ENCODE results near the gene SYNPO. TPM values are rescaled to one million over a fixed set of nuclear protein-coding genes. Genes with fewer than 3 reads are reported as not detected.

The SYNPO gene
- total RNA-seq, 1 experiment from 2014 or later: 4.5 TPM

DNA sequence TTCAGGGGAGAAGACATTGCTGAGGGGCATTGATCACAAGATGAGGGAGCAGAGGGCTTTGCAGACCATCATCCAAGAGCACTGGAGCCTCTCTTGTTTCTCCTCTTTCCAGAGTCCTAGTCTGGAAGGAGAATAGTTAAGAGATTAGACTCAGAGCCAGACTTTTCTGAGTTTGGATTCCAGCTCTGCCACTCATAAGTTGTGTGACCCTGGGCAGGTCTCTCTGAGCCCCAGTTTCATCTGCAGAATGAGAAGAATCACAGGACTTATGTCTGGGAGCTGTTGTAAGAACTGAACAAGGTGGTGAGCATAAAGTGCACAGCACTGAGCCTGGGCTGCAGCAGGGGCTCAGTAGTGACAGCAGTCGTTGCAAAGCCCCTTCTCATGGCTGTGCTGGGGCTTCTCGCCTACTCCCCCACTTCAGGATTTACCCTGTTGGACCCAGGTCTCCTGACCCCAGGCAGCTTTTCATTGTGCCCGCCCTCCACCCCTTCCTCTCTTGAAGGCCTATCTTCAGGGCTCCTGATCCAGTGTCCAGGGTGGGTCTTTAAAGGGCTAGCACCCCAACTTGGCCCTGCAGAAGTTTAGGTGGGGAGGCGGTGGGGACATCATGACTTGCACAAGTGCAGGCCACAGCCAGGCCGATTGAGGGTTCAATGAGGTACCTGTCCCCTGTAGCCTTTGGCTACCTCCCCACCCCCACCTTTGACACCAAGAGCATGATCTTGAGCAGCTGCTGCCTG, 1.5 kb downstream of the SYNPO start:
- DNase-seq (ENCODE audit: low read depth): peak; percentile 37

DNA sequence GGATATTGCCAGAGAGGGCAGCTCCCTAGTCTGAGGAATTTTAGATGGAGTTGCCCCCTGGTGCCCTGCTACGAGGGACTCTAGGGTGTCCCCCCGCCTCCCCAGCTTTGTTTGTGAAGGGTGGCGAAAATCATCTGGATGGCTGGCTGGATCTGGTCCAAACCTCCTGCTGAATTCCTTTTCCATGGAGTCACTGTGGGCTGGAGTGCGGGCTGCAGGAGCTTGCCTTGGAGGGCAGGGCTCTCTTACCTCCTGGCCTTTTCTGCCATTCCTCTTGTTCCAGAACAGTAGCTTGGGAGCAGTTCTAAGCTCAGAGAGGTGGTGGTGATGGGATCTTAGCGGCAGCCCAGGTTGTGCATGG, 2.1 kb downstream of the SYNPO start:
- DNase-seq (ENCODE audit: low read depth): peak; percentile 95

DNA sequence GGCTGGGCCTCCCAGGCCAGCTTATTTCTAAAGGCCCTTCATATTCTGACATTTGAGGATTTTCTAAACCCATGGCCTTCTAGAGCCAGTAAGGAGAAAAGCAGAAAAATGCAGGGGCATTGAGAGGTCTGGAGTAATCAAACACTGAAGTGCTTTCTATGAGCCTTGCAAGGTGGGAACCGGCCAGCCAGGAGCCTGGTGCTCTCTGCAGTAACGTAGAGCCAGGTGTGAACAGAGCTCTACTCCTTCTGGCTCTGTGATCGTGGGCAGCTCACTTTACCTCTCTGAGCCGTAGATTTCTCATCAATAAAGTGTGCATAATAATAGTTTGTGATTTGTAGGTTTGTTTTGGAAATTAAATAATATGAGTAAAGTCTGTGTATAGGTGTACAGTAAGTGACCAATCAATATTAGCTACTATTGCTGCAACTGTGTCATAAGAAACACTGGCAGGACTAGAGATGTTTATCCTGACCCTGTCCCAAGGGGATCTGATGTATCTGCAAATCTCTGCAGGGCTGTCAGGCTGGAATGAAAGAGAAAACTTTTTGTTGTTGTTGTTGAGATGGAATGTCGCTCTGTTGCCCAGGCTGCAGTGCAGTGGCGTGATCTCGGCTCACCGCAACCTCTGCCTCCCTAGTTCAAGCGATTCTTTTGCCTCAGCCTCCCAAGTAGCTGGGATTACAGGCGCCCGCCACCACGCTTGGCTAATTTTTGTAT, 2.7 kb downstream of the SYNPO start:
- DNase-seq (ENCODE audit: low read depth): no peak

DNA sequence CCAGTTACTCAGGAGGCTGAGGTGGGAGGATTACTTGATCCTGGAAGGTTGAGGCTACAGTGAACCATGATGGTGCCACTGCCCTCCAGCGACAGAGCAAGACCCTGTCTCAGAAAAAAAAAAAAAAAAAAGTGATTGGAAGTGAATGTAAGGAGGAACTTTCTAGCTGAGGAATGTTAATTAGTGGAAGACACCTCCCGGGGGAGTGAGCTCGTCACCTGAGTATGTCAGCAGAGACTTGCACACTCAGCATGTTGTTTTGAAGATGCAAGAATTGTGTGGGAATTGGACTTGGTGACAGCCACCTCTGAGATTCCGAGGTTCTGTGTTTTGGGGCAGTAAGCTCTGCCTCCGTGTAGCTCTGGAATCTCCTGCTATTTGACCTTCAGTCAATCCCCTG, 3.6 kb downstream of the SYNPO start:
- no peak for DNase-seq (ENCODE audit: low read depth)

DNA sequence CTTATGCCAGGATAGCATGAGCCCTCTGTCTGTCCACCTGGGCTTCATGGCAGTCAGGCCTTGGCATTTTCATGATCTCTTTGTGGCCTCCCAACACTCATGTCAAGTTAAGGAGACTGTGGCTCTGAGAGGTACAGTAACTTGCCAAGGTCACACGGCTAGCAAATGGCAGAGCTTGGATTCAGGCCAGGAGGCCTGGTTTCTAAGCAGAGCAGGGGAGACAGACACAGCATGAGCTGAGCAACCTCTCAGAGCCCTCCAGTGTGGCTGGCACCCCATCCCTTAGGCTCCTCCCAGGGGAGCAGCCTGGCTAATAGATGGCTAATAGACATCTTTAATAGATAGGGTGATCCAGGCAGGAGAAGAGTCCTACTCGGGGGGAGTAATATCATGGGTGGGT, 4.1 kb downstream of the SYNPO start:
- DNase-seq (ENCODE audit: low read depth): peak; percentile 59

DNA sequence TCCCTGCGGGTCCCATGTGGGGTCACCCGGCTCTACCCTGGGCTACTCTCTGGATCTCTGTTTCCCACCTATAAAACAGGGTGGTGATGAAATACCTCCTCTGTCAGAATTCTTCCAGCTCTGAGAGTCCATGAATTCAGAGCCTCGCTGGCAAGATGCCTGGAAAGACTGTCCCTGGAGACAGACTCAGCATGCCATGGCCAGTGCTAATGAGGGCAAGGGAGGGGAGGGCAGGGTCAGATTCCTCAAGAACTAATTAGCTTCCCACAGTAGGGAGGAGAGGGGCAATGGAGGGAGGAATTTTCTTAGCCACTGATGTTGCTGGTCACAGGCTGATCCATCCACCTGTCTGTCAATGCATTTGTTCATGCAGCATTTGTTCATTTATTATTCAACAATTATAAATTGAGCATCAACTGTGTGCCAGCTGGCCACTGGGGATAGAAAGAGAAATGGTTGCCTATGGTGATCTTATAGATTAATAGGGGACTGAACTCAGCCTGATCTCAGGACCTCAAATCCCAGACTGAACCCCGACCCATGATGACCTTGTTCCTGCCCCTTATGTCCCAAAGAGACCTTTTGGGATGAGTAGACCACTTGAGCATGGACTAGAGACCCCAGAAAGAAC, 4.7 kb downstream of the SYNPO start:
- peak; percentile 89 for DNase-seq (ENCODE audit: low read depth)

DNA sequence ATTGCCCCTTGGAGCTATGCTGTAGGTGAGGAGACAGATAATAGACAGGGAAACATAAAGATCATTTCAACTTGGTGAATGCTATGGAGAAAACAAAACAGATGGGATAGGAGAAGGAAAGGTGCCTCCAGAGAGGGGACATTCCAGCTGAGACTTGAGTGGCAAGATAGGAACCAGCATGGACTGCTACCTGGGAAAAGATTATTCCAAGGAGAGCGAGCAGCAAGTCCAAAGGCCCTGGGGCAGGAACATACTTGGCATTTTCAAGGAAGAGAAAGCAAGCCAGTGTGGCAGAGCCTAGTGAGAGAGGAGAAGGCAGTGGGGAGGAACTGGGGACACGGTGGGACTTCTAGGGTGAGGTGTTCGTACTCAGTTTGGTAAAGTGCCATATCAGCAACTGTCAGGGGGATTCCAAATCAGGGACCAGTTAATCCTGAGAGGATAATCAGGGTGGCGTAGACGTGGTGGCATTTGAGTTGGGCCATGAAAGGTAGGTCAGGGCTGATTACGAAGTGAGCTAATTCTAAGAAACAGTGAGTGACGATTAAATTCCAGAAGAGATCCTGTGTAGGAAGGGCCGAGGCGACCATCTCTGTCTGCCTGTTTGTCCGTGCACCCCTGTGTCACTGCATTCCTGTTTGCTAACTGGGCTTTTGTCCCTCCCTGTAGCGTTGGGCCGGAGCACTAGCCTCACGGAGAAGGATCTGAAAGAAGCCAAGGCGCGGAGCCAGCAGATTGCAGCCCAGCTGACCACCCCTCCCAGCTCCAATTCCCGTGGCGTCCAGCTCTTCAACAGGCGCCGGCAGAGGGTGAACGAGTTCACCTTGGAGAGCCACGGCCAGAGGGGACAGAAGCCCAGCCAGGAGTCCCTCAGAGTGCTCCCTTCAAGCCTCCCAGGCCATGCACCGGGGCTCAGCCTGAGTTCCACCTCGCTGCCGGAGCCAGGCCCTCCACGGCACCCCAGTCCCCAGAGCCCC, 7.1 kb downstream of the SYNPO start:
- no peak for DNase-seq (ENCODE audit: low read depth)

DNA sequence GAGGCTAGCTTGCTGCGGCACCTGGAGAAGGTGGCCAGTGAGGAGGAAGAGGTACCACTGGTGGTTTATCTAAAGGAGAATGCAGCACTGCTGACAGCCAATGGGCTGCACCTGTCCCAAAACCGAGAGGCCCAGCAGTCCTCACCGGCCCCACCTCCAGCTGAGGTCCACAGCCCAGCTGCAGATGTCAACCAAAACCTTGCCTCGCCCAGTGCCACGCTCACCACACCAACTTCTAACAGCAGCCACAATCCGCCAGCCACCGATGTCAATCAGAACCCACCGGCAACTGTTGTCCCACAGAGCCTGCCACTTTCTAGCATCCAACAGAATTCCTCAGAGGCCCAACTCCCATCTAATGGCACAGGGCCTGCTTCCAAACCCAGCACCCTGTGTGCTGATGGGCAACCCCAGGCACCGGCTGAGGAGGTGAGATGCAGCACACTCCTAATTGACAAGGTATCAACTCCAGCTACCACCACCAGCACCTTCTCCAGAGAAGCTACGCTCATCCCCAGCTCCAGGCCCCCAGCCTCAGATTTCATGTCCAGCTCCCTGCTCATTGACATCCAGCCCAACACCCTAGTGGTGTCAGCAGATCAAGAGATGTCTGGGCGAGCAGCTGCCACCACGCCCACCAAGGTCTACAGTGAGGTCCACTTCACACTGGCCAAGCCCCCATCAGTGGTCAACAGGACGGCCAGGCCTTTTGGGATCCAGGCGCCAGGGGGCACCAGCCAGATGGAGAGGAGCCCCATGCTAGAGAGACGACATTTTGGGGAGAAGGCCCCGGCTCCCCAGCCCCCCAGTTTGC, 8.0 kb downstream of the SYNPO start:
- no peak for DNase-seq (ENCODE audit: low read depth)

DNA sequence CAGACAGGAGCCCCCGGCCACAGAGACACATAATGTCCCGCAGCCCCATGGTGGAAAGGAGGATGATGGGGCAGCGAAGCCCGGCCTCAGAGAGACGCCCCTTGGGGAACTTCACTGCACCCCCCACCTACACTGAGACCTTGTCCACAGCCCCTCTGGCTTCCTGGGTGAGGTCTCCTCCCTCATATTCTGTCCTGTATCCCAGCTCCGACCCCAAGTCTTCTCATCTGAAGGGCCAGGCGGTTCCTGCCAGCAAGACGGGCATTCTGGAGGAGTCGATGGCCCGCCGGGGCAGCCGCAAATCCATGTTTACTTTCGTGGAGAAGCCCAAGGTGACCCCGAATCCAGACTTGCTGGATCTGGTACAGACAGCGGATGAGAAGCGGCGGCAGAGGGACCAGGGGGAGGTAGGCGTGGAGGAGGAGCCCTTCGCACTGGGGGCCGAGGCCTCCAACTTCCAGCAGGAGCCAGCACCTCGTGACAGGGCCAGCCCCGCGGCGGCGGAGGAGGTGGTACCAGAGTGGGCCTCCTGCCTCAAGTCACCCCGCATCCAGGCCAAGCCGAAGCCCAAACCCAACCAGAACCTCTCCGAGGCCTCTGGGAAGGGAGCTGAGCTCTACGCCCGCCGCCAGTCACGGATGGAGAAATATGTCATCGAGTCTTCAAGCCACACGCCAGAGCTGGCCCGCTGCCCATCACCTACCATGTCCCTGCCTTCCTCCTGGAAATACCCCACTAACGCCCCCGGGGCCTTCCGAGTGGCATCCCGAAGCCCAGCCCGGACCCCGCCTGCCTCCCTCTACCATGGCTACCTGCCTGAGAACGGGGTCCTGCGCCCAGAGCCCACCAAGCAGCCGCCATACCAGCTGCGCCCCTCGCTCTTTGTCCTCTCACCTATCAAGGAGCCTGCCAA, 8.9 kb downstream of the SYNPO start:
- no peak for DNase-seq (ENCODE audit: low read depth)

DNA sequence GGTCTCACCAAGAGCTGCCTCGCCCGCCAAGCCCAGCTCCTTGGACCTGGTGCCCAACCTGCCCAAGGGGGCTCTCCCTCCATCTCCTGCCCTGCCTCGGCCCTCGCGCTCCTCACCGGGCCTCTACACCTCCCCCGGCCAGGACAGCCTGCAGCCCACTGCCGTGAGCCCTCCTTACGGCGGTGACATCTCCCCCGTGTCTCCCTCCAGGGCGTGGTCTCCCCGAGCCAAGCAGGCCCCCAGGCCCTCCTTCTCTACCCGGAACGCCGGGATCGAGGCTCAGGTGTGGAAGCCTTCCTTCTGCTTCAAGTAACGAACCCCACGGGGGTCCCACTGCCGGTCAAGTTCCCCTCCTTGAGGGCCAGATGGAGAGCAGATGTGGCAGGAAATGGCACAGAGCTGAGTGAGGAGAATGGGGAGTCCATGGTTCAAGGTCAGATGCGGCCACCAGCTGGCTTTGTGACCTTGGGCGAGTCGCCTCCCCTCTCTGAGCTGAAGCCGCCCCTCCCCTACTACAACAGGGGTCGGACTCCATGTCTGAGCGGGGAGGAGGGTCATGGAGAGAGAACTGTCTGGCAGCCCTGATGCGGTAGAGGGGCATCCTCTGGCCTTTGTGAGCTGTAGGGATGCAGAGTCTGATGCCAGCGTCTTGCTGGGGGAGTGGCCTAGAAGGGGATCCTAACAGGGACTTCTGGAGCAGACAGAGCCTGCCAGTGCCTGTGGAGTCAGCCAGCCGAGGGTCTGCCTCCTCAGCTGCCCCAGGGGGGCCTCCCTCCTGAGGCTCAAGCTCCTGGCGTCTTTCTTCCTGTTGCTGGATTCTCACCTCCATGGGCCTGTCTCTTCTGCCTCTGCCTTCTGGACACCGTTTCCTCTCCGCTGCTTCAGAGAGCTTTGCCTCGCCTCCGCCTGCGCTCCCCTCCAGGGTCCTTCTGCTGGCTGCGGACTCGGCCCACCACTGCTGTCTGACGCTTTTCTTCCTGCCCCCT, 9.9 kb downstream of the SYNPO start:
- DNase-seq (ENCODE audit: low read depth): no peak

DNA sequence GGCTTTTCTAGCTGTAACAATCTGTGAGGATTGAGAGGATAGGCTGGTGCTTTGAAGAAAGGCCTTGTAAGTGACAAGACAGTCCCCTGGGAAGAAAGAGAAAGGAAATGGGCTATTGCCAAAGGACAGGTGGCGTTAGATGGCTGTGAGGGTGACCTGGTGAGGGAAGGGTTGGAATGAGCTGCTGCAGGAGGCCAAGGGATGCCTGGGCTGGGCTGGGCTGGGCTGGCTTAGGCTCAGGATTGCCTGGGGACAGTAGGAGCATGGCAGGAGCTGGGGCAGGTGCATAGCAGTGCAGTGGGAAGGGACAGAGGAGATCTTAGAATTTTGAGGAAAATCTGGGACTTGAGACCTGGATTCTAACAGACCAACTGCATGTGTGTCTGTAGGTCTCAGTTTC, 10.9 kb downstream of the SYNPO start:
- DNase-seq (ENCODE audit: low read depth): no peak

DNA sequence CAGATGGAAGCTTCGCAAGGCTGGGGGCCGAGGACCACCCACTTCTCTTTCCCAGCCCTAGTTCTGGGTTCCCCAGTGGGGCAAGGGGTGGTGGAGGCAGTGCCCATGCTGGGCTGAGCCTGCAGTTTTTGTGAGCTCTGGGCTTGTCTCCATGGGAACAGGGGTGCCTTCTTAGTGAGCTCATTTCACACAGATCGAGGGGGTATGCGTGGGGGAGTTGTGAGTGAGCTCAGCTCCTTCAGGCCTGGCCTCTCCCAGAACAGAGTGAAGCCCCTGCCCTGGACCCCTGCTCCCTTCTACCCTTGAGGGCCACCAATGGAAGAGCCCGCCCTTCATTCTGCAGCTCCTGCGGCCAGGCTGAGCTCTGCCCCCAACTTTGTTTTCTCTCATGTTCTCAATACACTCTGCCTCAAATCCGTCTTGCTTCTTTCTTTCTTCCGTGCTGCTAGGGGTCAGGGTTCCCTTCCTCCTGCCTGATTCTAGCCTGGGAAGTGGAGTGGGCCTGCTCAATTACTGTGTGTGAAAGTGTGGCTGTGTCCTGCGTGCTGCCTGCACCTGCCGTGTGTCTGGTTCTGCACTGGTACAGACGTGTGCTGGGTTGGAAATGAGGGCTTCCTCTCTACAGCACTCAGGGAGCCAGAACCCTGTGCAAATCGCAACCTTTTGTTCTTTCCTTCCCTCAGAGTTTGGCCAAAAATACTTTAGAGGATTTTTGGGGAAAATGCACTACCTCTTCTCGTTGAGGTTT, 11.6 kb downstream of the SYNPO start:
- no peak for DNase-seq (ENCODE audit: low read depth)

DNA sequence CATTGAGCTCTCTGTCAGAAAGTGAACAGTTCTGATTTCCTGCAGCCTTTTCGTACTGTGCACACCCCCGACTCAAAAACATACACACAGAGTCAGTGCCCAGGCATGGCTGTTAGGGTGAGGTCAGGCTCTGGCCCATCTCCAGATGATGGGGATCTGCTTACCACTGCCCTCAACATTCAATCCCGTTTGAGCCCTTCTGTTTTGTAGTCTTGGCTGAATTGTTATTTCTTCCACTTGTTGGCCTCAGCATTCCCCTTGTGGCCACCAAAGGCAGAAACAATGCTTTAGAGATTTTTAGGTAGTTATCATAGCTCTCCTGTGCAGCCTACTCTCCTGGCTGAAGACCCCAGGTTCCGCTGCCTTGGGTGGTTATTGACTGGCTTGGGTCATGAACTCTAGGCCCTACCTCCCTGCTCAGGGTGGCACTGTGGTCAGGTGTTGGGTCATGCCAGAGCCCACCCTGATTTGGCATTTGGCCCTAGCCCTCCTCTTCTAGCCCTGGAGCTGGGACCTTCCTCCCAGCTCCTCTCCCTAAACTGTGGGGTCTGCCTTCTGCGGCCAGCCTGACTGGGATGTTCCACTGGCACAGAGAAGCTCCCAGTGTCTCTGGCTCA, 12.8 kb downstream of the SYNPO start:
- DNase-seq (ENCODE audit: low read depth): peak; percentile 57

DNA sequence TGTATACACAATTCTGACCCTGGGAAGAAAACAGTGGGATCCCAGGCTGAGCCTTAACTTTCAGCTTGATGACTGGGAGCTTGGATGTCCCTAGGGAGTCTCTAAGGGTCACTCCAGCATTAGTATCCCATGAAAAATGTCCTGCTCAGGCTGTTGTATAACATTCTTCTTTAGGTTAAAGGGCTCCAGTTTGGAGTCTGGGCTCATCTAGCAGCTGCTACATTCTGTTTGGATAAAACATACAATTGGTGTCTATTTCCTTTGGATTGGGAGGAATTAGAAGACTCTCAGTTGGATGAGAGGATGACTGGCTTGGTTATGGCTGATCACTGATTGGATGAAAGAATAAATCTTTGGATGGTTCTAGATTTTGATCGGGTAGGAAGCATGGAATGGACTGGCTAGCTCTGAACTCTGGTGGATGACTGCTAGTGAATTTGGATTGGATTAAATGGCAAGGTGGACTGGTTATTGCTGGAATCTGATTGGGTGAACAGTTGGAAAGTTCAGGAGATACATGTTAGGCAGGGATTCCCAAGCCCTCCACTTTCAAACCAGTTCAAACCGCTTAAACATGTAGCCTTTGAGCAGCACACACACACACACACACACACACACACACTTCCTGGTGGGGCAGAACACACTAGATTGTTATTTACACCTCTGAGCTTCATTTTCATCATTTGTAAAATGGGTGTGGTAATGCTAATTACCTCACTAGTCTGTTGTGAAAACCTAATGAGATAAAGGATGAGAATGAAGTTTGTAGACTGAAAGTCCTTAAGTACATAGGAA, 13.5 kb downstream of the SYNPO start:
- DNase-seq (ENCODE audit: low read depth): no peak

DNA sequence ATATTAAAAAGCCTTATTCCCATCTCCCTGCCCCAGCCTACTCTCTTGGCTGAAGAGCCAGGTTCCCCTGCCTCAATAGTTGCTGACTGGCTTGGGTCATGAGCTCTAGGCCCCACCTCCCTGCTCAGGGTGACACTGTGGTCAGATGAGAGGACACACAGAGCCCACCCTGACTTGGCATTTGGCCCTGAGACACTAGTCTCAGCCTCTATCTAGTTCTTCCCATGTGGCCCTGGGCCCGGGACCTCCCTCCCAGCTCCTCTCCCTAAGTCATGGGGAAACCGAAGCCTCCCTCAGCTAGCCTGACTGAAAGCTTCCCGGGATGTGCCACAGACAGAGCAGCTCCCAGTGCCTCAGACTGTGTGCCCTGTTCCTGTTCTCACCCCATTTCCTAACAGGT, 14.8 kb downstream of the SYNPO start:
- no peak for DNase-seq (ENCODE audit: low read depth)

All from Daoy (cell line).